ENCODE data around the gene SF3B3.

The SF3B3 gene

GRCh38 chr16:70478912-70479341 is 44.7 kb upstream of the SF3B3 start:
- POLR2A ChIA-PET: interaction anchor here (2.1 kb wide), 1 partner anchor 98 kb away, joined by 8 read pairs; no protein-coding TSS in a partner anchor
- CTCF ChIA-PET: no interaction called here
- no peak for DNase-seq (ENCODE audit: extremely low spot score)

GRCh38 chr16:70480127-70481105 is 43.2 kb upstream of the SF3B3 start:
- CTCF ChIA-PET: no interaction called here
- TF ChIP-seq FOXA1 (IDR thresholded peaks at IDR 0.05): no peak
- no peak for TF ChIP-seq PKNOX1 (IDR thresholded peaks at IDR 0.05)
- TF ChIP-seq ARNT (IDR thresholded peaks at IDR 0.05): no peak
- no peak for DNase-seq (ENCODE audit: extremely low spot score)
- POLR2A ChIA-PET: interaction anchor here (2.1 kb wide), 1 partner anchor 100 kb away, joined by 8 read pairs; no protein-coding TSS in a partner anchor

More at GRCh38 chr16:70478912-70479341, 44.7 kb upstream of the SF3B3 start:
- TF ChIP-seq SUZ12 (IDR thresholded peaks at IDR 0.05): no peak
- TF ChIP-seq FOXM1 (IDR thresholded peaks at IDR 0.05; ENCODE audit: borderline replicate concordance): no peak

GRCh38 chr16:70481929-70482536 is 41.6 kb upstream of the SF3B3 start:
- CTCF ChIA-PET: no interaction called here
- POLR2A ChIA-PET: interaction anchor here (1.2 kb wide), 2 partner anchors 41 to 101 kb away, joined by 3 to 4 read pairs; partner anchors contain the start of gene COG4
- DNase-seq (ENCODE audit: extremely low spot score): no peak
- TF ChIP-seq L3MBTL2 (conservative IDR thresholded peaks at IDR 0.05) (no peak), SUZ12 (IDR thresholded peaks at IDR 0.05) (no peak), ELF4 (IDR thresholded peaks at IDR 0.05) (no peak), HDGF (IDR thresholded peaks at IDR 0.05; ENCODE audit: borderline replicate concordance) (no peak), TARDBP (IDR thresholded peaks at IDR 0.05) (no peak), ZNF384 (IDR thresholded peaks at IDR 0.05) (no peak), FOXK2 (IDR thresholded peaks at IDR 0.05) (no peak), SP1 (IDR thresholded peaks at IDR 0.05) (no peak), FOXA1 (IDR thresholded peaks at IDR 0.05) (no peak), PKNOX1 (IDR thresholded peaks at IDR 0.05) (no peak), LEF1 (IDR thresholded peaks at IDR 0.05; ENCODE audit: borderline replicate concordance) (no peak), NFRKB (IDR thresholded peaks at IDR 0.05) (no peak), FOXM1 (IDR thresholded peaks at IDR 0.05; ENCODE audit: borderline replicate concordance) (no peak), BHLHE40 (IDR thresholded peaks at IDR 0.05; ENCODE audit: borderline replicate concordance) (no peak)

GRCh38 chr16:70482624-70483023 is 41.0 kb upstream of the SF3B3 start:
- ChIA-PET CTCF (no interaction called here), POLR2A (interaction anchor here (1.2 kb wide), 2 partner anchors 40 to 101 kb away, joined by 3 to 4 read pairs; partner anchors contain the start of gene COG4)
- TF ChIP-seq LEF1 (IDR thresholded peaks at IDR 0.05; ENCODE audit: borderline replicate concordance): no peak
- TF ChIP-seq L3MBTL2 (conservative IDR thresholded peaks at IDR 0.05): no peak
- no peak for TF ChIP-seq CTBP1 (IDR thresholded peaks at IDR 0.05; ENCODE audit: borderline replicate concordance)
- no peak for TF ChIP-seq PKNOX1 (IDR thresholded peaks at IDR 0.05)
- no peak for TF ChIP-seq SP1 (IDR thresholded peaks at IDR 0.05)
- TF ChIP-seq FOXM1 (IDR thresholded peaks at IDR 0.05; ENCODE audit: borderline replicate concordance): no peak
- TF ChIP-seq SUZ12 (IDR thresholded peaks at IDR 0.05): no peak
- TF ChIP-seq FOXK2 (IDR thresholded peaks at IDR 0.05): no peak
- TF ChIP-seq ZNF384 (IDR thresholded peaks at IDR 0.05): no peak
- TF ChIP-seq TARDBP (IDR thresholded peaks at IDR 0.05): no peak
- TF ChIP-seq BHLHE40 (IDR thresholded peaks at IDR 0.05; ENCODE audit: borderline replicate concordance): no peak
- no peak for TF ChIP-seq ELF4 (IDR thresholded peaks at IDR 0.05)
- no peak for TF ChIP-seq ARNT (IDR thresholded peaks at IDR 0.05)
- TF ChIP-seq FOXA1 (IDR thresholded peaks at IDR 0.05): no peak
- TF ChIP-seq NFRKB (IDR thresholded peaks at IDR 0.05): no peak
- no peak for TF ChIP-seq HDGF (IDR thresholded peaks at IDR 0.05; ENCODE audit: borderline replicate concordance)
- DNase-seq (ENCODE audit: extremely low spot score): no peak

GRCh38 chr16:70483426-70483825 is 40.2 kb upstream of the SF3B3 start:
- POLR2A ChIA-PET: interaction anchor here (1.2 kb wide), 1 partner anchor 102 kb away, joined by 3 read pairs; no protein-coding TSS in a partner anchor
- CTCF ChIA-PET: no interaction called here
- DNase-seq (ENCODE audit: extremely low spot score): no peak
- no peak for TF ChIP-seq NFRKB (IDR thresholded peaks at IDR 0.05)

- CTCF ChIA-PET: no interaction called here
- no peak for DNase-seq (ENCODE audit: extremely low spot score)
- POLR2A ChIA-PET: no interaction called here
- TF ChIP-seq LEF1 (IDR thresholded peaks at IDR 0.05; ENCODE audit: borderline replicate concordance) (no peak), CTBP1 (IDR thresholded peaks at IDR 0.05; ENCODE audit: borderline replicate concordance) (no peak), SP1 (IDR thresholded peaks at IDR 0.05) (no peak), BHLHE40 (IDR thresholded peaks at IDR 0.05; ENCODE audit: borderline replicate concordance) (no peak), ZNF384 (IDR thresholded peaks at IDR 0.05) (no peak)
Measured at GRCh38 chr16:70484867-70485266, 38.7 kb upstream of the SF3B3 start.
